ENCODE measurements around the gene TMX1.

- TF ChIP-seq CTCF (IDR thresholded peaks at IDR 0.05; ENCODE audit: control extremely low read depth in 1 of 3, insufficient read depth in 1 of 3, low read depth in 1 of 3, low read length in 3 of 3) (no peak), ASH2L (IDR thresholded peaks at IDR 0.05; ENCODE audit: low read length) (no peak), POLR2A (IDR thresholded peaks at IDR 0.05; ENCODE audit: control extremely low read depth in 1 of 2, low read depth in 2 of 2, low read length in 2 of 2) (no peak), YY1 (IDR thresholded peaks at IDR 0.05; ENCODE audit: low read depth, low read length) (no peak)
Measured at GRCh38 chr14:51253880-51254279, 13.8 kb downstream of the TMX1 start.

All from H1 (cell line).